Right lobe of liver (tissue), 4 donors: ENCODE data around the gene TMSB4X.

Experiments
- CTCF ChIP-seq, 4 donors: fragments of 200-600 bp in 3 of 4; fragments of 450-650 bp in 1 of 4; IDR thresholded peaks; one replicate each; pipeline versions ENCODE4 v1.5.1 to v1.8.0; 2016 to 2022; ENCODE audit warnings: antibody characterized with exemption in 4 of 4, mild to moderate bottlenecking in 2 of 4
- POLR2A ChIP-seq: fragments of 450-650 bp; IDR thresholded peaks from one replicate; pipeline ENCODE4 v1.6.1; 2017; ENCODE audit warnings: antibody characterized with exemption, mild to moderate bottlenecking
- donor health status: DM: no; HTN: no; CAD: no.
- donor health status: DM: no; HTN: no; CAD: no.
- donor health status: DM: no; HTN: yes; CAD: no.

GRCh38 chrX:12961196-12961718 is 13.7 kb upstream of the TMSB4X start:
- TF ChIP-seq POLR2A = no peak
- TF ChIP-seq CTCF (IDR thresholded peaks at IDR 0.05) = no peak
